Measurements from ENCODE around the gene EPN3. TPM values are rescaled to one million over a fixed set of nuclear protein-coding genes. Genes with fewer than 3 reads are reported as not detected.

EPN3 gene
- total and polyA plus RNA-seq, 2 experiments from 2014 or later, result 2.3 to 7.7 TPM

DNA sequence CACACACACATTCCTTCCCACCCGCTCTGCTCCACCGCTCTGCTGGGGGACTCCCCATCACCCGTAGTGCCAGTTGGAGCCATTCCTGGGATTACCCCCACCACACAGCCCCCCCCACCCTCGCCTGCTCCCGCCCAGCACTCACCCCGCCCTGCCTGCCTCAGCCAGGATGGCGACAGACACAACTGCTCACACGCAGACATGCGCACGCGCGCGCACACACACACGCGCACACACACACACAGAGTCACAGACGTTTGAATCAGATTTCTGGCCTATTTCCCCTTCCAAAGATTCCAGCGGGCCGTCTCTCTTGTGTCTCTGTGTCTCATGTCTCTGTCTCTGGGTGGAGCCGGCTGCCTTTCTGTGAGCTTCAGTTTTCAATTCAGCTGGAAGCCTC lies 32.4 kb downstream of the EPN3 start:
- H2AFZ ChIP-seq, result no peak overlapping the region
- no peak overlapping the region for H3K27ac Mint-ChIP-seq
- H3K4me3 Mint-ChIP-seq, result peak overlapping the region; percentile 44

DNA sequence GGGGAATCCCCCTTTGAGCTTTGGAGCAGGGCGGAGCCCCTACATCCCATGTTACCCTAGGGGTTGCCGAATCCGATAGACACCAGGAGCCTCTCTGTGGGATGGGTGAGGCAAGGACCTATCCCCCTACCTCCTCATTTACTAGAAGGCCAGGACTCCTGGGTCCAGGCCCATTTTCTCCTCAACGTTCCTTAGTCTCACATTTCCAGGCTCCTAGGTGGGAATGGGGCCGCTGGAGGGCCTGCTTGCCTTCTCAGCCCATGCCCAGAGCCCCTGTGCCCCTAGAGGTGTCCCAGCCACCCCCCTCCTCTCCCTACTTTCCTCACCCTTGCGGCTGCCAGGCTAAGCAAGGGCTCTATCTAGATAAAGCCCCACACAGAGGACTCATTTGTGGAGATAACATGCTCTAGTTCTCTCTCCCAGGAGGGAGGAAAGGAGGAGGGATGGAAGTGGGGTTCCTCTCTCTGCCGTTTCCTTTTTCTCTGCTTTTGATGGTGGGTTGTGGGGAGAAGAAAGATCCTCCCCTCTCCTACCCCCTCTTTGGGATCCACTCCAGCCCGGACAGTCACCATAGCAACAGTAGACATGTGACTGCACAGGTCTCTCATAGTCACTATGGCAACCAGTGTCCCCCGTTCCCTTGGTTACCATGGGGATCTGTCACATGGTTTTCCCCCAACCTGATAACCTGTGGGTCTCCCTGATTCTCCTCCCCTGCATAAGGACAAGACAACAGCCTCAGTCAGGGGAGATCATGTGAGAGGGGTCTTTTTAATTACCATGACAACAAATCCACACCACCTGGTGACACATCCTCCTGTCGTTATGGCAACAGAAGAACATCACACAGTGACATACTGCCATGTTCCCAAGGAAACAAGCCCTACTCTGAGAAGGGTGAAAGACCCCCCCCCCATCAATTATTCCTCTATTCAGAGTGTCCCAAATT lies 33.1 kb downstream of the EPN3 start:
- Histone ChIP-seq H3K27ac (ENCODE audit: low read depth) (no peak overlapping the region), H3K9me2 (ENCODE audit: insufficient read depth) (no peaks in the 10 kb centered on the region), H3K79me2 (replicated peaks; ENCODE audit: insufficient read depth) (no peaks in the 10 kb centered on the region), H2AFZ (no peak overlapping the region), H3K36me3 (ENCODE audit: insufficient read depth) (no peaks in the 10 kb centered on the region), H3K4me3 (peak overlapping the region; percentile 47; the same call in 1 of the 2 replicates), H3F3A (replicated peaks; ENCODE audit: low read depth) (no peaks in the 10 kb centered on the region), H3K27me3 (ENCODE audit: insufficient read depth) (peaks cover 66% of the 10 kb centered on the region), H4K20me1 (replicated peaks; ENCODE audit: insufficient read depth) (no peaks in the 10 kb centered on the region; the same call in none of the 2 replicates), H3K4me2 (peak overlapping the region; percentile 77; the same call in 1 of the 2 replicates), H3K4me1 (ENCODE audit: insufficient read depth) (peaks cover 29% of the 10 kb centered on the region)
- DNase-seq (ENCODE audit: low spot score) (peak; percentile 80), ATAC-seq (no peak)
- H3K27ac Mint-ChIP-seq, result no peak overlapping the region
- H3K9me3 Mint-ChIP-seq, result no peaks in the 10 kb centered on the region
- H3K4me1 Mint-ChIP-seq, result peaks cover 58% of the 10 kb centered on the region
- H3K27me3 Mint-ChIP-seq (ENCODE audit: insufficient read depth, low read depth, poor library complexity), result peaks cover 58% of the 10 kb centered on the region
- H3K4me3 Mint-ChIP-seq, result peak overlapping the region; percentile 41; the same call in 2 of the 3 replicates
- no peaks in the 10 kb centered on the region for H3K36me3 Mint-ChIP-seq (ENCODE audit: low read depth)
- TF ChIP-seq EZH2 (IDR thresholded peaks at IDR 0.05; ENCODE audit: low read depth, unreplicated experiment), result no peak
- no peak for TF ChIP-seq STAT1 (IDR thresholded peaks at IDR 0.05; ENCODE audit: unreplicated experiment)
- TF ChIP-seq JUNB (IDR thresholded peaks at IDR 0.05; ENCODE audit: unreplicated experiment), result no peak
- no peak for TF ChIP-seq ZNF114 (CRISPR knock-in tag; IDR thresholded peaks at IDR 0.05)
- no peak for TF ChIP-seq POLR2AphosphoS5 (IDR thresholded peaks at IDR 0.05; ENCODE audit: low read depth)
- TF ChIP-seq EZH2phosphoT487 (IDR thresholded peaks at IDR 0.05; ENCODE audit: unreplicated experiment), result no peak
- TF ChIP-seq, protein P1, sequence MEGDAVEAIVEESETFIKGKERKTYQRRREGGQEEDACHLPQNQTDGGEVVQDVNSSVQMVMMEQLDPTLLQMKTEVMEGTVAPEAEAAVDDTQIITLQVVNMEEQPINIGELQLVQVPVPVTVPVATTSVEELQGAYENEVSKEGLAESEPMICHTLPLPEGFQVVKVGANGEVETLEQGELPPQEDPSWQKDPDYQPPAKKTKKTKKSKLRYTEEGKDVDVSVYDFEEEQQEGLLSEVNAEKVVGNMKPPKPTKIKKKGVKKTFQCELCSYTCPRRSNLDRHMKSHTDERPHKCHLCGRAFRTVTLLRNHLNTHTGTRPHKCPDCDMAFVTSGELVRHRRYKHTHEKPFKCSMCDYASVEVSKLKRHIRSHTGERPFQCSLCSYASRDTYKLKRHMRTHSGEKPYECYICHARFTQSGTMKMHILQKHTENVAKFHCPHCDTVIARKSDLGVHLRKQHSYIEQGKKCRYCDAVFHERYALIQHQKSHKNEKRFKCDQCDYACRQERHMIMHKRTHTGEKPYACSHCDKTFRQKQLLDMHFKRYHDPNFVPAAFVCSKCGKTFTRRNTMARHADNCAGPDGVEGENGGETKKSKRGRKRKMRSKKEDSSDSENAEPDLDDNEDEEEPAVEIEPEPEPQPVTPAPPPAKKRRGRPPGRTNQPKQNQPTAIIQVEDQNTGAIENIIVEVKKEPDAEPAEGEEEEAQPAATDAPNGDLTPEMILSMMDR (conservative IDR thresholded peaks at IDR 0.05; ENCODE audit: low read depth in 2 of 2), result no peak
- TF ChIP-seq NANOG (IDR thresholded peaks at IDR 0.05; ENCODE audit: borderline replicate concordance), result no peak
- TF ChIP-seq ZNF331 (CRISPR knock-in tag; IDR thresholded peaks at IDR 0.05; ENCODE audit: low read depth), result no peak
- TF ChIP-seq, protein P2, sequence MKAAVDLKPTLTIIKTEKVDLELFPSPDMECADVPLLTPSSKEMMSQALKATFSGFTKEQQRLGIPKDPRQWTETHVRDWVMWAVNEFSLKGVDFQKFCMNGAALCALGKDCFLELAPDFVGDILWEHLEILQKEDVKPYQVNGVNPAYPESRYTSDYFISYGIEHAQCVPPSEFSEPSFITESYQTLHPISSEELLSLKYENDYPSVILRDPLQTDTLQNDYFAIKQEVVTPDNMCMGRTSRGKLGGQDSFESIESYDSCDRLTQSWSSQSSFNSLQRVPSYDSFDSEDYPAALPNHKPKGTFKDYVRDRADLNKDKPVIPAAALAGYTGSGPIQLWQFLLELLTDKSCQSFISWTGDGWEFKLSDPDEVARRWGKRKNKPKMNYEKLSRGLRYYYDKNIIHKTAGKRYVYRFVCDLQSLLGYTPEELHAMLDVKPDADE (IDR thresholded peaks at IDR 0.05), result no peak

More for the DNA sequence above, 32.4 kb downstream of the EPN3 start:
- Histone ChIP-seq H3K4me3 (peak overlapping the region; percentile 47), H3K79me2 (replicated peaks; ENCODE audit: insufficient read depth) (no peaks in the 10 kb centered on the region), H3K4me1 (ENCODE audit: insufficient read depth) (peaks cover 29% of the 10 kb centered on the region), H3K27ac (ENCODE audit: low read depth) (no peak overlapping the region), H3K36me3 (ENCODE audit: insufficient read depth) (no peaks in the 10 kb centered on the region), H3K27me3 (ENCODE audit: insufficient read depth) (peaks cover 66% of the 10 kb centered on the region), H3K4me2 (peak overlapping the region; percentile 77), H3K9me2 (ENCODE audit: insufficient read depth) (no peaks in the 10 kb centered on the region), H3F3A (replicated peaks; ENCODE audit: low read depth) (no peaks in the 10 kb centered on the region), H4K20me1 (replicated peaks; ENCODE audit: insufficient read depth) (no peaks in the 10 kb centered on the region; the same call in none of the 2 replicates)
- Mint-ChIP-seq H3K27me3 (ENCODE audit: insufficient read depth, low read depth, poor library complexity) (peaks cover 60% of the 10 kb centered on the region), H3K4me1 (peaks cover 51% of the 10 kb centered on the region), H3K9me3 (no peaks in the 10 kb centered on the region), H3K36me3 (ENCODE audit: low read depth) (no peaks in the 10 kb centered on the region)
- ATAC-seq, result no peak
- TF ChIP-seq CREB1 (CRISPR knock-in tag; IDR thresholded peaks at IDR 0.05; ENCODE audit: low read depth), result no peak
- no peak for DNase-seq (ENCODE audit: low spot score)
